ENCODE data around the gene KLK13. TPM values are rescaled to one million over a fixed set of nuclear protein-coding genes. Genes with fewer than 3 reads are reported as not detected.

KLK13 gene
- total RNA-seq, 2 donors from 2014 or later: not detected

- no peaks in the 10 kb centered on the region for H3K9me3 ChIP-seq
- no peaks in the 10 kb centered on the region for H3K27me3 ChIP-seq
- no peaks in the 10 kb centered on the region for H3K4me1 ChIP-seq
- H3K4me3 ChIP-seq: no peak overlapping the region
- TF ChIP-seq CTCF (IDR thresholded peaks at IDR 0.05): no peak
- H3K36me3 ChIP-seq: no peaks in the 10 kb centered on the region
- no peak for DNase-seq (ENCODE audit: low spot score)
- no peak overlapping the region for H3K27ac ChIP-seq
Measured at GRCh38 chr19:51009061-51009891, 55.6 kb downstream of the KLK13 start.

GRCh38 chr19:51007488-51007887, 57.4 kb downstream of the KLK13 start:
- Histone ChIP-seq H3K9me3 (no peaks in the 10 kb centered on the region), H3K27me3 (peaks cover 0 to 5% of the 10 kb centered on the region in 2 donors), H3K4me3 (no peak overlapping the region), H3K4me1 (no peaks in the 10 kb centered on the region), H3K27ac (no peak overlapping the region), H3K36me3 (no peaks in the 10 kb centered on the region)
- no peak for TF ChIP-seq CTCF (IDR thresholded peaks at IDR 0.05)
- DNase-seq (ENCODE audit: low spot score): no peak

- no peak overlapping the region for H3K4me3 ChIP-seq
- peaks cover 0 to 11% of the 10 kb centered on the region in 2 donors for H3K27me3 ChIP-seq
- no peaks in the 10 kb centered on the region for H3K4me1 ChIP-seq
- H3K9me3 ChIP-seq: no peaks in the 10 kb centered on the region
- H3K36me3 ChIP-seq: no peaks in the 10 kb centered on the region
- DNase-seq (ENCODE audit: low spot score): no peak
- TF ChIP-seq CTCF (IDR thresholded peaks at IDR 0.05): no peak
- no peak overlapping the region for H3K27ac ChIP-seq
Measured at GRCh38 chr19:51006406-51006805, 58.5 kb downstream of the KLK13 start.

Other genes with a start within 250 kb of the KLK13 start
- gene KLK1, start 241.3 kb downstream of the KLK13 start, total RNA-seq: under 1 TPM in 1 of 2 donors, not detected in 1; 0.51 TPM
- not detected for gene KLK15, start 231.5 kb downstream of the KLK13 start, total RNA-seq
- gene KLK3, start 210.2 kb downstream of the KLK13 start, total RNA-seq: not detected
- gene KLK2, start 191.7 kb downstream of the KLK13 start, total RNA-seq: not detected
- not detected for gene KLK4, start 153.7 kb downstream of the KLK13 start, total RNA-seq
- gene KLK5, start 112.1 kb downstream of the KLK13 start, total RNA-seq: 1 to 10 TPM; 2.6 to 3.1 TPM
- not detected for gene KLK6, start 95.5 kb downstream of the KLK13 start, total RNA-seq
- gene KLK7, start 81.2 kb downstream of the KLK13 start, total RNA-seq: 1 to 10 TPM; 1.5 to 1.6 TPM
- 1 to 10 TPM in 1 of 2 donors, not detected in 1; 2.9 TPM for gene KLK8, start 63.5 kb downstream of the KLK13 start, total RNA-seq
- gene KLK10, start 45.4 kb downstream of the KLK13 start, total RNA-seq: 1 to 10 TPM in 1 of 2 donors, not detected in 1; 4.5 TPM
- gene KLK11, start 38.5 kb downstream of the KLK13 start, total RNA-seq: 10 to 100 TPM; 12.5 to 24.4 TPM
- gene KLK12, start 30.1 kb downstream of the KLK13 start, total RNA-seq: not detected
- under 1 TPM in 1 of 2 donors, not detected in 1; 0.35 TPM for gene KLK14, start 17.8 kb upstream of the KLK13 start, total RNA-seq
- gene CTU1, start 43.3 kb upstream of the KLK13 start, total RNA-seq: 1 to 10 TPM; 4.8 to 7.7 TPM
- gene SIGLEC9, start 59.8 kb upstream of the KLK13 start, total RNA-seq: 1 to 10 TPM; 1.5 to 7.4 TPM
- 1 to 10 TPM in 1 of 2 donors, under 1 TPM in 1; 0.26 to 1.7 TPM for gene SIGLEC7, start 77.2 kb upstream of the KLK13 start, total RNA-seq
- 1 to 10 TPM; 2.3 to 4.2 TPM for gene CD33, start 160.0 kb upstream of the KLK13 start, total RNA-seq
- not detected for gene SIGLECL1, start 186.0 kb upstream of the KLK13 start, total RNA-seq
- gene IGLON5, start 246.6 kb upstream of the KLK13 start, total RNA-seq: under 1 TPM in 1 of 2 donors, not detected in 1; 0.31 TPM